Upper lobe of left lung (tissue), 4 donors: Measurements from ENCODE around the gene SEC22A.

ENCODE experiments used
- EP300 ChIP-seq, 4 donors: sonication (generic); formaldehyde crosslinking; IDR thresholded peaks; one replicate each; pipeline ENCODE4 v1.5.1; 2017; ENCODE audit warnings: antibody characterized with exemption in 4 of 4, control low read depth in 2 of 4
- POLR2A ChIP-seq, 4 donors: fragments of 450-650 bp; IDR thresholded peaks; one replicate each; pipeline ENCODE4 v1.5.1; 2016 to 2017; ENCODE audit warnings: antibody characterized with exemption in 4 of 4, mild to moderate bottlenecking in 2 of 4
- POLR2AphosphoS5 ChIP-seq, 2 donors: sonication (generic); formaldehyde crosslinking; IDR thresholded peaks; one replicate each; pipeline ENCODE4 v1.5.1; 2017; ENCODE audit warnings: antibody characterized with exemption in 2 of 2
- TF ChIP-seq, protein P1 (sequence below), 6 experiments: fragments of 450-650 bp in 4 of 6; fragments of 200-600 bp in 2 of 6; sonication (generic) in 2 of 6; IDR thresholded peaks; one replicate each; pipeline ENCODE4 v1.5.1; 2016 to 2019; ENCODE audit warnings: antibody characterized with exemption in 6 of 6

DNA sequence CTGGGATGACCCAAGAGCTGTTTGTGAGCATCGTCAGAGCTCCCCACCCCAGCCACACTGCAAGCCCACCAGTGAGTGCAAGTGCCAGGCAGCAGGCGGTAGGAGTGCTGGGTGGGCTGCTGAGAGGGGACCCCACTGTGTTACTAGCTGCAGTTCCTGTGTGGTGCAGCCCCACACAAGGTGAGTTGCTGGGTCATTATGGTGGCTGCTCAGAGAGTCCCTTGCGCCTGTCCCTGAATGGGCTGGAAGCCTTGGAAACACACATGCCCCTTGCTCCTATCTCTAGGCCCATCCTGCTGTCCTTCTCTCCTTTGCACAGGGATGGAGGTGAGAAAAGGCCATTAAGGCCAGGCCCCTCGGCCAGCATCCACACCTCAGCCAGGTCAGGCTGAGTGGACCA lies 83.7 kb downstream of the SEC22A start:
- TF ChIP-seq, protein P1, sequence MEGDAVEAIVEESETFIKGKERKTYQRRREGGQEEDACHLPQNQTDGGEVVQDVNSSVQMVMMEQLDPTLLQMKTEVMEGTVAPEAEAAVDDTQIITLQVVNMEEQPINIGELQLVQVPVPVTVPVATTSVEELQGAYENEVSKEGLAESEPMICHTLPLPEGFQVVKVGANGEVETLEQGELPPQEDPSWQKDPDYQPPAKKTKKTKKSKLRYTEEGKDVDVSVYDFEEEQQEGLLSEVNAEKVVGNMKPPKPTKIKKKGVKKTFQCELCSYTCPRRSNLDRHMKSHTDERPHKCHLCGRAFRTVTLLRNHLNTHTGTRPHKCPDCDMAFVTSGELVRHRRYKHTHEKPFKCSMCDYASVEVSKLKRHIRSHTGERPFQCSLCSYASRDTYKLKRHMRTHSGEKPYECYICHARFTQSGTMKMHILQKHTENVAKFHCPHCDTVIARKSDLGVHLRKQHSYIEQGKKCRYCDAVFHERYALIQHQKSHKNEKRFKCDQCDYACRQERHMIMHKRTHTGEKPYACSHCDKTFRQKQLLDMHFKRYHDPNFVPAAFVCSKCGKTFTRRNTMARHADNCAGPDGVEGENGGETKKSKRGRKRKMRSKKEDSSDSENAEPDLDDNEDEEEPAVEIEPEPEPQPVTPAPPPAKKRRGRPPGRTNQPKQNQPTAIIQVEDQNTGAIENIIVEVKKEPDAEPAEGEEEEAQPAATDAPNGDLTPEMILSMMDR (IDR thresholded peaks at IDR 0.05), result no peak
- TF ChIP-seq POLR2A (IDR thresholded peaks at IDR 0.05) (no peak), POLR2AphosphoS5 (IDR thresholded peaks at IDR 0.05) (no peak), EP300 (IDR thresholded peaks at IDR 0.05) (no peak)
